Fibroblast of pulmonary artery (primary cell): ENCODE data around the gene FBXO28.

Experiments used
- DNase-seq: peaks from one replicate; pipeline ENCODE4 v3.0.0-alpha.2; 2010; ENCODE audit warnings: low read depth
- H3K4me3 ChIP-seq: replicated peaks from 2 replicates; pipeline ENCODE4 v1.5.1; 2011; ENCODE audit warnings: low read depth, mild to moderate bottlenecking, control low read depth, low read length, moderate library complexity
- TF ChIP-seq, protein P1 (sequence below): IDR thresholded peaks from 2 replicates; pipeline ENCODE4 v1.5.1; 2011; ENCODE audit warnings: mild to moderate bottlenecking, control low read depth, low read length, inconsistent platforms; ENCODE audit errors: missing control alignments

FBXO28 gene

DNA sequence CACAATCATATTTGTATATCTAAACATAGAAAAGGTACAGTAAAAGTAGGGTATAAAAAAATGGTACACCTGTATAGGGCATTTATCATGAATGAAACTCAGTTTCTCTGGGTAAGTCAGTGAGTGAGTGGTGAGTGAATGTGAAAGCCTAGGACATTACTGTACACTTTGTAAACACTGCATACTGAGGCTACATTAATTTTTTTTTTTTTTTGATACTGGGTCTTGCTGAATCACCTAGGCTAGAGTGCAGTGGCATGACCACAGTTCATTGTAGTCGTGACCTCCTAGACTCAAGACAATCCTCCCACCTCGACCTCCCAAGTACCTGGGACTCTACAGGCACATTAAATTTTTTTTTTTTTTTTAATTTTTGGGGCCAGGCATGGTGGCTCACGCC, 27.8 kb downstream of the FBXO28 start:
- TF ChIP-seq, protein P1, sequence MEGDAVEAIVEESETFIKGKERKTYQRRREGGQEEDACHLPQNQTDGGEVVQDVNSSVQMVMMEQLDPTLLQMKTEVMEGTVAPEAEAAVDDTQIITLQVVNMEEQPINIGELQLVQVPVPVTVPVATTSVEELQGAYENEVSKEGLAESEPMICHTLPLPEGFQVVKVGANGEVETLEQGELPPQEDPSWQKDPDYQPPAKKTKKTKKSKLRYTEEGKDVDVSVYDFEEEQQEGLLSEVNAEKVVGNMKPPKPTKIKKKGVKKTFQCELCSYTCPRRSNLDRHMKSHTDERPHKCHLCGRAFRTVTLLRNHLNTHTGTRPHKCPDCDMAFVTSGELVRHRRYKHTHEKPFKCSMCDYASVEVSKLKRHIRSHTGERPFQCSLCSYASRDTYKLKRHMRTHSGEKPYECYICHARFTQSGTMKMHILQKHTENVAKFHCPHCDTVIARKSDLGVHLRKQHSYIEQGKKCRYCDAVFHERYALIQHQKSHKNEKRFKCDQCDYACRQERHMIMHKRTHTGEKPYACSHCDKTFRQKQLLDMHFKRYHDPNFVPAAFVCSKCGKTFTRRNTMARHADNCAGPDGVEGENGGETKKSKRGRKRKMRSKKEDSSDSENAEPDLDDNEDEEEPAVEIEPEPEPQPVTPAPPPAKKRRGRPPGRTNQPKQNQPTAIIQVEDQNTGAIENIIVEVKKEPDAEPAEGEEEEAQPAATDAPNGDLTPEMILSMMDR = no peak
- H3K4me3 ChIP-seq = no peak overlapping the region
- DNase-seq = no peak

GRCh38 chr1:224149709-224150108, 35.8 kb downstream of the FBXO28 start:
- TF ChIP-seq, protein P1 = no peak
- H3K4me3 ChIP-seq = no peak overlapping the region
- DNase-seq = no peak

- H3K4me3 ChIP-seq = no peak overlapping the region
- TF ChIP-seq, protein P1 = no peak
- no peak for DNase-seq
Observed at GRCh38 chr1:224151117-224151516, 37.2 kb downstream of the FBXO28 start.

GRCh38 chr1:224157316-224157715, 43.4 kb downstream of the FBXO28 start:
- no peak overlapping the region for H3K4me3 ChIP-seq
- no peak for DNase-seq
- TF ChIP-seq, protein P1 = no peak

GRCh38 chr1:224159541-224159940, 45.6 kb downstream of the FBXO28 start:
- H3K4me3 ChIP-seq = no peak overlapping the region
- TF ChIP-seq, protein P1 = no peak
- DNase-seq = no peak

DNA sequence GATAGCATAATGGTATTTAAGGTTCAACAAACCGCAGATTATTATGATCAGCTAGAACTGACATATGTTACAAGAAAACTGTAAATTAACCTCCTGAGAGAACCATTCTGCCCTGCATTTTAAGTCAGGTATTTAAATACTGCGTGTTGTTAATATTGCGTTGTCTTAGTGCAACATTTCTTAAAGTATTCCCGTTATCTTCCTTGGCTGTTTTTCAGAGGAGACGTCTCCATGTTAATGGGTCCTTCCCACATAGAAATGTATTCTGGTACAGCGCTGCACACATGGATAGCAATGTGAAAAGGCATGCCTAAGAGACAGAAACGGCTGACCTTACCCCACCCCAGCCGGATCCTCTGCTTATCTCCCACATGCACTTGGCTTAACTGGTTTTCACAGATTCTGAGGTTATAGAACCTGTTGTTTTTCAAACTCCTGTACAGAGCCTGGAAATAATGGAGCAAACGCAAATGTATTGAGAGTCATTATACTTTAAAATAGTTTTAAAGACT, 46.3 kb downstream of the FBXO28 start:
- no peak overlapping the region for H3K4me3 ChIP-seq
- TF ChIP-seq, protein P1 = no peak
- DNase-seq = no peak

GRCh38 chr1:224162768-224163167, 48.9 kb downstream of the FBXO28 start:
- DNase-seq = no peak
- no peak overlapping the region for H3K4me3 ChIP-seq
- TF ChIP-seq, protein P1 = no peak
